ENCODE data around the gene CLTB.
"Not testable (repeated sequence)": the region's sequence is repeated elsewhere in the genome, so short reads cannot be mapped to it uniquely, and the experiment has no call there.

Gene CLTB

GRCh38 chr5:176412517-176413254, 3.7 kb downstream of the CLTB start:
- H3K4me1 ChIP-seq (ENCODE audit: control insufficient read depth, insufficient read depth, low read length) = no peaks in the 10 kb centered on the region
- no peak overlapping the region for H3K9ac ChIP-seq (ENCODE audit: low read length)
- no peak overlapping the region for H3K4me3 ChIP-seq (ENCODE audit: low read depth, low read length)
- H3K9me3 ChIP-seq (ENCODE audit: control insufficient read depth, insufficient read depth, low read depth, low read length) = no peaks in the 10 kb centered on the region
- H3K36me3 ChIP-seq (ENCODE audit: control insufficient read depth, insufficient read depth, low read length) = no peaks in the 10 kb centered on the region
- H3K27me3 ChIP-seq (ENCODE audit: control insufficient read depth, insufficient read depth, low read length) = peaks cover 6% of the 10 kb centered on the region; the same call in 1 of the 2 replicates
- H3K27ac ChIP-seq (ENCODE audit: low read depth, low read length) = no peak overlapping the region

- no peaks in the 10 kb centered on the region for H3K36me3 ChIP-seq (ENCODE audit: control insufficient read depth, insufficient read depth, low read length)
- no peaks in the 10 kb centered on the region for H3K9me3 ChIP-seq (ENCODE audit: control insufficient read depth, insufficient read depth, low read depth, low read length)
- H3K27ac ChIP-seq (ENCODE audit: low read depth, low read length) = no peak overlapping the region
- no peak overlapping the region for H3K4me3 ChIP-seq (ENCODE audit: low read depth, low read length)
- no peaks in the 10 kb centered on the region for H3K27me3 ChIP-seq (ENCODE audit: control insufficient read depth, insufficient read depth, low read length)
- no peaks in the 10 kb centered on the region for H3K4me1 ChIP-seq (ENCODE audit: control insufficient read depth, insufficient read depth, low read length)
- no peak overlapping the region for H3K9ac ChIP-seq (ENCODE audit: low read length)
Measured at GRCh38 chr5:176410486-176411180, 5.7 kb downstream of the CLTB start.

DNA sequence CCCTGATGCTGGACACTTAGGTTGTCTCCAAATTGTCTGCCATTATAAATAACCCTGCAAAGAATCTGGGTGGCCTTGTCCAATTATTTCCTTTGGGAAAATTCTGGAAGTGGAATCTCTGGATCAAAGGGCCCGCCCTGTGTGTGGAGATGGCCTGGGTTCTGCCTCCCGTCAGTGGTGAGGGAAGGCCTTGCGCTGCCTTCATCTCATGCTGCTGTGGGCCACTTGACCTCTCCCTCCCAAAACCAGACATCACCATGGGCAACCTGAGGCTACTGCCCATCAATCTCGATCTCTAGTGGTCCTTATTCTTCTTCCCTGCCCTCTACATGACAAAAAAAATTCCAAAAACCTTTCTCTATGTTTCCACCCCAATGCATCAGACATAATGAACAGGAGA, 6.6 kb downstream of the CLTB start:
- no peaks in the 10 kb centered on the region for H3K27me3 ChIP-seq (ENCODE audit: control insufficient read depth, insufficient read depth, low read length)
- no peaks in the 10 kb centered on the region for H3K9me3 ChIP-seq (ENCODE audit: control insufficient read depth, insufficient read depth, low read depth, low read length)
- no peak overlapping the region for H3K4me3 ChIP-seq (ENCODE audit: low read depth, low read length)
- no peak overlapping the region for H3K9ac ChIP-seq (ENCODE audit: low read length)
- no peak overlapping the region for H3K27ac ChIP-seq (ENCODE audit: low read depth, low read length)
- H3K36me3 ChIP-seq (ENCODE audit: control insufficient read depth, insufficient read depth, low read length) = no peaks in the 10 kb centered on the region
- H3K4me1 ChIP-seq (ENCODE audit: control insufficient read depth, insufficient read depth, low read length) = no peaks in the 10 kb centered on the region

DNA sequence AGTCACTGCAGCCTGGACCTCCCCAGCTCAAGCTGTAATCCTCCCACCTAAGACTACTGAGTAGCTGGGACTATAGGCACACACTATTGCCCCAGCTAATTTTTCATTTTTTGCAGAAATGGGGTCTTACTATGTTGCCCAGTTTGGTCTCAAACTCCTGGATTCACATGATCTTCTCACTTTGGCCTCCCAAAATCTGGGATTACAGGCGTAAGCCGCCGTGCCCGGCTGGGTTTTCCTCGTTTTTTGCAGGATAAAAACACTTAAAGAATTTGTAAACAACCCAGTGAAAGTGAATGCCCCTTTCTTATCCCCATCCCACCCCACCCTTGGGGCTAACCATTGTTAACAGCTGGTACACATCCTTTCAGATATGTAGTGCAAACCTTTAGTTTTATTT, 7.7 kb downstream of the CLTB start:
- H3K27me3 ChIP-seq (ENCODE audit: control insufficient read depth, insufficient read depth, low read length) = no peaks in the 10 kb centered on the region
- H3K4me3 ChIP-seq (ENCODE audit: low read depth, low read length) = no peak overlapping the region
- no peak overlapping the region for H3K27ac ChIP-seq (ENCODE audit: low read depth, low read length)
- no peaks in the 10 kb centered on the region for H3K9me3 ChIP-seq (ENCODE audit: control insufficient read depth, insufficient read depth, low read depth, low read length)
- H3K4me1 ChIP-seq (ENCODE audit: control insufficient read depth, insufficient read depth, low read length) = no peaks in the 10 kb centered on the region
- no peak overlapping the region for H3K9ac ChIP-seq (ENCODE audit: low read length)
- H3K36me3 ChIP-seq (ENCODE audit: control insufficient read depth, insufficient read depth, low read length) = no peaks in the 10 kb centered on the region

DNA sequence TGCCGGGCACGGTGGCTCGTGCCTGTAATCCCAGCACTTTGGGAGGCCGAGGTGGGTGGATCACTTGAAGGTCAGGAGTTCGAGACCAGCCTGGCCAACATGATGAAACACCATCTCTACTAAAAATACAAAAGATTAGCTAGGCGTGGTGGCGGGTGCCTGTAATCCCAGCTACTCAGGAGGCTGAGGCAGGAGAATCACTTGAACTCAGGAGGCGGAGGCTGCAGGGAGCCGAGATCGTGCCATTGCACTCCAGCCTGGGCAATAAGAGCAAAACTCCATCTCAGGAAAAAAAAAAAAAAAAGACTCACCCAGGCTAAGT, 8.1 kb downstream of the CLTB start:
- not testable (repeated sequence) for H3K36me3 ChIP-seq (ENCODE audit: control insufficient read depth, insufficient read depth, low read length)

GRCh38 chr5:176407456-176408251, 8.7 kb downstream of the CLTB start:
- Histone ChIP-seq H3K9ac (ENCODE audit: low read length) (no peak overlapping the region), H3K4me1 (ENCODE audit: control insufficient read depth, insufficient read depth, low read length) (no peaks in the 10 kb centered on the region), H3K4me3 (ENCODE audit: low read depth, low read length) (no peak overlapping the region), H3K9me3 (ENCODE audit: control insufficient read depth, insufficient read depth, low read depth, low read length) (no peaks in the 10 kb centered on the region), H3K36me3 (ENCODE audit: control insufficient read depth, insufficient read depth, low read length) (no peaks in the 10 kb centered on the region), H3K27me3 (ENCODE audit: control insufficient read depth, insufficient read depth, low read length) (no peaks in the 10 kb centered on the region), H3K27ac (ENCODE audit: low read depth, low read length) (no peak overlapping the region)

More for the DNA sequence above, 8.1 kb downstream of the CLTB start:
- not testable (repeated sequence) for H3K9ac ChIP-seq (ENCODE audit: low read length); H3K9me3 ChIP-seq (ENCODE audit: control insufficient read depth, insufficient read depth, low read depth, low read length); H3K4me3 ChIP-seq (ENCODE audit: low read depth, low read length); H3K4me1 ChIP-seq (ENCODE audit: control insufficient read depth, insufficient read depth, low read length); H3K27ac ChIP-seq (ENCODE audit: low read depth, low read length); H3K27me3 ChIP-seq (ENCODE audit: control insufficient read depth, insufficient read depth, low read length)

DNA sequence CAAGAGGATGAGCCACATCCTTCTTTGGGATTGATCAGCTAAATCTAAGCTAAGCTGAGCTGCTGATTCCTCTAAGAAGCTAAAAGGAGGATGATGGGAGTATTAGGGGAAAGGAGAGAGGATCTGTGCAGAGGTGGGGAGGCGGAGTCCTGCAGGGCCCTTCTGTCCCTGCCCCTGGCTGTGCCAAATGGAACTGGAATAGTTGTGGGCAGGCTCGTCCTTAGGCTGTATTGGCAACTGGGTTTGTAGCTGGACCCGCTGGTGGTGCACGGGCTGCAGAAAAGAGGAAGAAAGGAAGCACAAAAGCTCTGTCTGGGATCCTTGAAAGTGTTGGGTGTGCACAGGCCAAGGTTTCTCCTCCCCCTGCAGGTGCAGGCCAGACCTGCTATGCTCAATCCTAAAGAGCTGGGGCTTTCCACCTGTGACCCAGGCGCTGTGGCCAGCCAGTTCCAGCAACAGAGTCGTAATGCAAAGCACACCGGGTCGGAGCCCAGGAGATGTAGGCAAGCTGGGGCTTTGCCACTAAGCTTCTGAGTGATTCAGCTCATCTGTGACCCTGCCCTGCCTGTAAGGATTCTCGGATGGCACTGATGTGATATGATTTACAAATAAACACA, 9.8 kb downstream of the CLTB start:
- Histone ChIP-seq H3K36me3 (ENCODE audit: control insufficient read depth, insufficient read depth, low read length) (no peaks in the 10 kb centered on the region), H3K27ac (ENCODE audit: low read depth, low read length) (no peak overlapping the region), H3K4me3 (ENCODE audit: low read depth, low read length) (no peak overlapping the region), H3K27me3 (ENCODE audit: control insufficient read depth, insufficient read depth, low read length) (no peaks in the 10 kb centered on the region), H3K9me3 (ENCODE audit: control insufficient read depth, insufficient read depth, low read depth, low read length) (no peaks in the 10 kb centered on the region), H3K4me1 (ENCODE audit: control insufficient read depth, insufficient read depth, low read length) (no peaks in the 10 kb centered on the region), H3K9ac (ENCODE audit: low read length) (no peak overlapping the region)

- H3K4me1 ChIP-seq (ENCODE audit: control insufficient read depth, insufficient read depth, low read length) = no peaks in the 10 kb centered on the region
- no peaks in the 10 kb centered on the region for H3K9me3 ChIP-seq (ENCODE audit: control insufficient read depth, insufficient read depth, low read depth, low read length)
- no peak overlapping the region for H3K4me3 ChIP-seq (ENCODE audit: low read depth, low read length)
- H3K9ac ChIP-seq (ENCODE audit: low read length) = no peak overlapping the region
- no peak overlapping the region for H3K27ac ChIP-seq (ENCODE audit: low read depth, low read length)
- H3K36me3 ChIP-seq (ENCODE audit: control insufficient read depth, insufficient read depth, low read length) = no peaks in the 10 kb centered on the region
- no peaks in the 10 kb centered on the region for H3K27me3 ChIP-seq (ENCODE audit: control insufficient read depth, insufficient read depth, low read length)
Measured at GRCh38 chr5:176405656-176406435, 10.5 kb downstream of the CLTB start.

DNA sequence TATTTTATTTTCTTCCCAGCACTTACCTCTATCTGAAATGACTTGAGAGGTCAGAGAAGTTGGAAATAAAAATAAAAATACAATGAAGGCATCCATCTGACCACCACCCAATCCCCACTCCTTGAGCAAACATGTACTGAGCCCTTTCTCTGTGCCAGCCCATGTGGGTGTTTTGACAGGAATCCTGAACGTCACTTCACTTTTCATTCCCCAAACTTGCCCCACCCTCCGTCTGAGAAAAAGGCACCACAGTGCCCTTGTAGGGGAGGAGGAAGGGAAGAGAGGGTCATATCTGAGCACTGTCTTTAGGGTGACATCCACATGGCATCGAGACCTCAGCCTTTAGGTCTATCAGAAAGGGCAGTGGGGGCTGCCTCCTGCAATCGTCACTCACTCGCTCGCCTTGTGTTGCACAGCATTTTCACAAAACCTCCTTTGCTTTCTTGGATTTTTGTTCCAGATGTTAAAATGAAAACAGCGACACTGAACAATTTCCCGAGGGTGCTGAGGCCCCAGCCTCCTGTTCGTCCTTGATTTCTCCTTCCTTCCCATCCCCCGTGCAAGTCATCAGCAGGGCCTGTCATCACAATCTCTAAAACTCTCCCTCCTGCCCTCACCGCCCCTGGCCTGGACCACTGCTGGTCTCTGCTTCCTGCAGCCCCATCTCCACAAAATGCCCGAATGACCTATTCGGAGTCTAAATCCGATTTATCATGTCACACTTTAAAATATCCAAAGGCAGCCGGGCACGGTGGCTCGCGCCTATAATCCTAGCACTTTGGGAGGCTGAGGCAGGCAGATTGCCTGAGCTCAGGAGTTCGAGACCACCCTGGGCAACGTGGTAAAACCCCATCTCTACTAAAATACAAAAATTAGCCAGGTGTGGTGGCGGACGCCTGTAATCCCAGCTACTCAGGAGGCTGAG, 14.8 kb downstream of the CLTB start:
- no peaks in the 10 kb centered on the region for H3K9me3 ChIP-seq (ENCODE audit: control insufficient read depth, insufficient read depth, low read depth, low read length)
- no peak overlapping the region for H3K27ac ChIP-seq (ENCODE audit: low read depth, low read length)
- H3K9ac ChIP-seq (ENCODE audit: low read length) = no peak overlapping the region
- no peak overlapping the region for H3K4me3 ChIP-seq (ENCODE audit: low read depth, low read length)
- no peaks in the 10 kb centered on the region for H3K4me1 ChIP-seq (ENCODE audit: control insufficient read depth, insufficient read depth, low read length)
- no peaks in the 10 kb centered on the region for H3K36me3 ChIP-seq (ENCODE audit: control insufficient read depth, insufficient read depth, low read length)
- no peaks in the 10 kb centered on the region for H3K27me3 ChIP-seq (ENCODE audit: control insufficient read depth, insufficient read depth, low read length)

Data from HUES6 (cell line).